ENCODE results near the gene FSTL4. TPM values are rescaled to one million over a fixed set of nuclear protein-coding genes. Genes with fewer than 3 reads are reported as not detected.

Gene FSTL4
- total and polyA plus RNA-seq, 2 of the 13 experiments (the other 11 are each of a cell fraction or from before 2014, with no cell fraction given) = 2.1 to 3.0 TPM

- H3K27ac ChIP-seq (ENCODE audit: extremely low read length, insufficient read depth, low read length) = no peak overlapping the region
- BruUV-seq (replicated peaks) = no TSS peak
- ATAC-seq (no peak), FAIRE-seq (no peak), DNase-seq (ENCODE audit: low spot score) (no peak)
- H3K36me3 ChIP-seq (replicated peaks in 1 of 2; ENCODE audit: control insufficient read depth in 1 of 2, insufficient read depth in 2 of 2, low read length in 2 of 2) = no peaks in the 10 kb centered on the region
- intact Hi-C loops (cut with micrococcal nuclease; ENCODE audit: unreplicated experiment) = no loop called here
- peaks cover 1 to 12% of the 10 kb centered on the region in 2 experiments; a peak in 4 of 5 replicates for H3K27me3 ChIP-seq (ENCODE audit: control insufficient read depth in 1 of 2, insufficient read depth in 2 of 2, low read length in 2 of 2)
- in situ Hi-C loops (cut with HindIII; ENCODE audit: extremely low pct_ligation_motif_present, low pct_unique_long_range_greater_than_20kb) = no loop called here
- H3K9me3 ChIP-seq (ENCODE audit: low read length) = no peaks in the 10 kb centered on the region
- H3K4me1 ChIP-seq (ENCODE audit: insufficient read depth, low read length) = no peaks in the 10 kb centered on the region
- WGBS (ENCODE audit: low lambda C conversion rate) = 5% methylated on average over 9 of the region's 9 CpGs
- no peak for TF ChIP-seq NPAS2 (CRISPR knock-in tag; IDR thresholded peaks at IDR 0.05; ENCODE audit: borderline replicate concordance)
- TF ChIP-seq ZNF232 (CRISPR knock-in tag; IDR thresholded peaks at IDR 0.05; ENCODE audit: borderline replicate concordance) = no peak
- TF ChIP-seq HES4 (CRISPR knock-in tag; IDR thresholded peaks at IDR 0.05; ENCODE audit: borderline replicate concordance) = no peak
- TF ChIP-seq YEATS2 (CRISPR knock-in tag; IDR thresholded peaks at IDR 0.05; ENCODE audit: borderline replicate concordance) = no peak
- TF ChIP-seq ZNF652 (CRISPR knock-in tag; IDR thresholded peaks at IDR 0.05; ENCODE audit: borderline replicate concordance, low read depth) = no peak
- TF ChIP-seq MYPOP (CRISPR knock-in tag; IDR thresholded peaks at IDR 0.05) = no peak
- TF ChIP-seq ZNF441 (CRISPR knock-in tag; IDR thresholded peaks at IDR 0.05; ENCODE audit: borderline replicate concordance) = no peak
- TF ChIP-seq ARHGAP35 (CRISPR knock-in tag; IDR thresholded peaks at IDR 0.05; ENCODE audit: borderline replicate concordance) = no peak
- no peak for TF ChIP-seq ZSCAN21 (CRISPR knock-in tag; IDR thresholded peaks at IDR 0.05; ENCODE audit: borderline replicate concordance)
- no peak for TF ChIP-seq ZNF878 (CRISPR knock-in tag; IDR thresholded peaks at IDR 0.05)
- no peak for TF ChIP-seq ZNF33B (CRISPR knock-in tag; IDR thresholded peaks at IDR 0.05)
- H2AFZ ChIP-seq (ENCODE audit: low read length) = no peak overlapping the region
- H3K4me3 ChIP-seq (replicated peaks in 1 of 3; ENCODE audit: insufficient read depth in 1 of 3, low read depth in 2 of 3, low read length in 3 of 3) = no peak overlapping the region
- no peak overlapping the region for H3K4me2 ChIP-seq (ENCODE audit: low read depth, low read length)
- ChIA-PET POLR2A (no interaction called here), CTCF (ENCODE audit: low intra/inter-chr PET ratio, low total read pairs) (no interaction called here)
- H4K20me1 ChIP-seq (ENCODE audit: insufficient read depth, low read length) = no peaks in the 10 kb centered on the region
- H3K79me2 ChIP-seq (ENCODE audit: insufficient read depth, low read length) = no peaks in the 10 kb centered on the region
- H3K9ac ChIP-seq (ENCODE audit: insufficient read depth, low read depth, low read length) = no peak overlapping the region
These were observed 214.2 kb downstream of the FSTL4 start for GRCh38 chr5:133397990-133398645.

All from HepG2 (cell line).